ENCODE data around the gene MMP23B. TPM values are rescaled to one million over a fixed set of nuclear protein-coding genes. Genes with fewer than 3 reads are reported as not detected.

Gene MMP23B
- total and polyA plus RNA-seq, 11 donors, result 10.4 to 128 (median 59.0) TPM

- ATAC-seq (no peak), DNase-seq (peak in 1 of 5 donors; percentile 21)
- no peak overlapping the region for H3K27ac ChIP-seq
- H3K36me3 ChIP-seq, result no peaks in the 10 kb centered on the region
- WGBS, 4 donors, result 33 to 56% (median 48%) methylated on average over 7 to 12 of the region's 12 CpGs
- no peak overlapping the region for H3K4me3 ChIP-seq
- intact Hi-C loops (cut with DNase I), result no loop called here
- TF ChIP-seq CTCF (IDR thresholded peaks at IDR 0.05), result no peak
- peaks cover 0 to 31% (median 11%) of the 10 kb centered on the region in 12 donors for H3K4me1 ChIP-seq
- peaks cover 6 to 47% (median 22%) of the 10 kb centered on the region in 9 donors for H3K27me3 ChIP-seq
- no peaks in the 10 kb centered on the region for H3K9me3 ChIP-seq
These were observed 35.3 kb upstream of the MMP23B start for GRCh38 chr1:1596493-1597274.

DNA sequence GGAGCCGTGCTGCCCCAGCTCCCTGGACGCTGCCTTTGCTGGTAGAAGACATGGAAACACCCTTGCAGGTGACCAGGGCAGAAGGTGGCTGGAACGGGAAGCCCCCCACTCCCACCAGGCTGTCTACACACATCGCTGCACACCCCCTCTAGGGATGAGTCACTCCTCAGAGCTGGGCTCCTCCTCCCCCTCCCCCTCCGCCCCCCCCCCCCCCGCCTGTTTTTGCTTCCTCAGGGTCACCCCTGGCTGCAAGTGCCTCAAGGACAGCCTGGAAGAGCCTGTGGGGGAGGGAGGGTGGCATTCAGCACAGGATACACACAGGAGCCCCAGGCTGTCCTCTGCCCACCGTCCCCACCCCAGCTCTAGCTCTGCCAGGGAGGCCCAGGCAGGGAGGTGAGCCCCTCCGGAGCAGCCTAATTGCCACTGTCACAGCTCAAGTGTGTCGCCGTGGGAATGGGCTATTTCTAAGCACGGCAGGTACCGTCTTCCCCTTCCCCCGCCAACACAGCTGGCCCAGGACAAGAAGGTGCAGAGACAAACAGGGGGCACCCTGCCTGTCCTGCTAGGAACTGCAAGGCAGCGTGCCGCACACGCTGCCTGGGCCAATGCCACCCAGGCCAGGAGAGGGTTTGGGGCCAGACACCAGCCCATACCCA lies 34.6 kb upstream of the MMP23B start:
- TF ChIP-seq CTCF (IDR thresholded peaks at IDR 0.05) (peak in 7 of 12 donors; percentile 7 to 39 (median 22)), POLR2A (IDR thresholded peaks at IDR 0.05) (no peak)
- WGBS, 4 donors, result 13 to 22% (median 20%) methylated on average over 9 to 16 of the region's 16 CpGs
- DNase-seq (peak in 1 of 5 donors; percentile 28), ATAC-seq (peak in 3 of 4 donors; percentile 27 to 55 (median 48))
- Histone ChIP-seq H3K4me1 (peaks cover 0 to 31% (median 11%) of the 10 kb centered on the region in 12 donors), H3K27me3 (peaks cover 6 to 54% (median 24%) of the 10 kb centered on the region in 9 donors), H3K27ac (no peak overlapping the region), H3K9me3 (no peaks in the 10 kb centered on the region), H3K4me3 (peak overlapping the region in 1 of 12 donors; percentile 10), H3K36me3 (no peaks in the 10 kb centered on the region)
- intact Hi-C loops (cut with DNase I), result no loop called here

DNA sequence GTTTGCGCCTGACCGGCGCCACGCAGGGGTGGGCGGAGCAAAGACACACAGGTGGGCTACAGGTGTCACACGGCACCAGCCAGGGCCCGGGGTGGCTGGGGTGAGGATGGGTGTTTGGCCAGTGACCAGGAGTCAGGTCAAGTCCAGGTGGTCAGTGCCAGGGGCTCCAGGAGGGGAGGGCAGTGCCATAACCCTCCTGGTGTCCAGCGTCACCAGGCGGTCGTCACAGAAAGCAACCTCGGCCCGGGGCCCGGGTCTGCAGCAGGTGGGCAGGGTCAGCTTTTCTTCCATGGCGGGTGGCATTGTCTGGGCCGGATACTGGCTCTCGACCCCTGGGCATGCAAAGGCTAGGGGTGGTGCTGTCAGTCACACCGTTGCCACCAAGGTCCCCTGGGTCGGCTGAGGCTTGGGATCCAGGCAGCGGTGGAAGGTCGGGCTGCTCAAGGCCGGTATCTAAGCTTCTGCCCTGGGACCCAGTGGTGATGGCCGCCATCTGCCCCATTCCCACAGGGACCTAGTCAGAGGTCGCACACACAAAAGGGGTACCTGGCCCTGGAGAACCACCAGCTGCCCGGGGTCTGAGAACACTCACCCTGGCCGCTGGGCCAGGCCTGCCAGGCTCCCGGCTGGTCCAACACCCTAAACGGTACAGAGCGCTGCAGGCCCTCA lies 33.8 kb upstream of the MMP23B start:
- H3K4me1 ChIP-seq, result peaks cover 0 to 31% (median 11%) of the 10 kb centered on the region in 12 donors
- DNase-seq (peak in 2 of 5 donors; percentile 26 to 61), ATAC-seq (no peak)
- H3K36me3 ChIP-seq, result no peaks in the 10 kb centered on the region
- WGBS, 4 donors, result 84 to 88% (median 86%) methylated on average over 17 to 28 of the region's 28 CpGs
- H3K27me3 ChIP-seq, result peaks cover 6 to 61% (median 24%) of the 10 kb centered on the region in 9 donors
- intact Hi-C loops (cut with DNase I), result no loop called here
- TF ChIP-seq CTCF (IDR thresholded peaks at IDR 0.05), result no peak
- TF ChIP-seq POLR2A (IDR thresholded peaks at IDR 0.05), result no peak
- H3K27ac ChIP-seq, result no peak overlapping the region
- no peak overlapping the region for H3K4me3 ChIP-seq
- no peaks in the 10 kb centered on the region for H3K9me3 ChIP-seq

DNA sequence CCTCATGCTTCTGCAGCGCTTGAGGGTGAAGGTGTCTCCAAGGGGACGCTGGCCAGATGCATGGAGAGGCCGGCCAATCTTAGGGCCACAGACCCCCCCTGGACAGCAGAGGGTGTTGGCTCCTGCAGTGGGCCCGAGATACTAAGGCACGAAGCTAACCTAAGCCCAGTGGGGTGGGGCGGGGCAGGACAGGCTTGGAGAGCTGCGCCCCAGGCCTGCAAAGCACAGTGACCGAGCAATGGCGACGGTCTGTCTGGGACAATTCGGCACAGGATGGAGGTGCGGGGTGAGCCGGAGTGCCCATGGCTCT lies 33.3 kb upstream of the MMP23B start:
- Histone ChIP-seq H3K4me3 (no peak overlapping the region), H3K9me3 (no peaks in the 10 kb centered on the region), H3K4me1 (peaks cover 0 to 31% (median 11%) of the 10 kb centered on the region in 12 donors), H3K27ac (no peak overlapping the region), H3K27me3 (peaks cover 6 to 61% (median 24%) of the 10 kb centered on the region in 9 donors), H3K36me3 (no peaks in the 10 kb centered on the region)
- DNase-seq, result peak in 1 of 5 donors; percentile 20
- TF ChIP-seq POLR2A (IDR thresholded peaks at IDR 0.05) (no peak), CTCF (IDR thresholded peaks at IDR 0.05) (no peak)
- intact Hi-C loops (cut with DNase I), result no loop called here
- 78 to 98% (median 86%) methylated on average over 12 to 13 of the region's 13 CpGs for WGBS, 4 donors
- ATAC-seq, result no peak

All from heart left ventricle (tissue), 16 donors.